Endodermal cell (in vitro differentiated cells): ENCODE measurements around the gene GPATCH4. TPM values are rescaled to one million over a fixed set of nuclear protein-coding genes. Genes with fewer than 3 reads are reported as not detected.

Experiments used
- DNase-seq: peaks from one replicate; pipeline ENCODE4 v3.0.0-alpha.2; 2017
- H3K27ac ChIP-seq: 2 replicates; pipeline ENCODE4 v1.5.1; 2013; ENCODE audit warnings: mild to moderate bottlenecking, low read depth, low read length, moderate library complexity
- H3K27me3 ChIP-seq: 2 replicates; pipeline ENCODE4 v1.6.1; 2013; ENCODE audit warnings: mild to moderate bottlenecking, low read length, moderate library complexity; ENCODE audit not compliant: insufficient read depth, control insufficient read depth, poor library complexity, severe bottlenecking
- H3K36me3 ChIP-seq: 2 replicates; pipeline ENCODE4 v1.7.0; 2013; ENCODE audit warnings: mild to moderate bottlenecking, low read length, moderate library complexity; ENCODE audit not compliant: control insufficient read depth, insufficient read depth
- H3K4me1 ChIP-seq: one replicate; pipeline ENCODE4 v1.7.0; 2013; ENCODE audit warnings: low read length; ENCODE audit not compliant: control insufficient read depth, insufficient read depth
- H3K4me3 ChIP-seq: 2 replicates; pipeline ENCODE4 v1.5.1; 2013; ENCODE audit warnings: mild to moderate bottlenecking, low read length, moderate library complexity
- H3K9ac ChIP-seq: 2 replicates; pipeline ENCODE4 v1.6.1; 2013; ENCODE audit warnings: mild to moderate bottlenecking, low read length, moderate library complexity; ENCODE audit not compliant: poor library complexity, severe bottlenecking; ENCODE audit errors: extremely low read depth
- H3K9me3 ChIP-seq: 2 replicates; pipeline ENCODE4 v1.6.1; 2013; ENCODE audit warnings: mild to moderate bottlenecking, low read length, moderate library complexity; ENCODE audit not compliant: control insufficient read depth
- H3K27ac Mint-ChIP-seq: 2 replicates; pipeline ENCODE4 v1.8.0; 2020; ENCODE audit warnings: mixed read lengths
- H3K27me3 Mint-ChIP-seq: 2 replicates; pipeline ENCODE4 v1.8.0; 2021; ENCODE audit warnings: mild to moderate bottlenecking, mixed read lengths; ENCODE audit not compliant: insufficient read depth
- H3K36me3 Mint-ChIP-seq: 2 replicates; pipeline ENCODE4 v1.8.0; 2020; ENCODE audit warnings: low read depth, mixed read lengths
- H3K4me1 Mint-ChIP-seq: 2 replicates; pipeline ENCODE4 v1.8.0; 2020; ENCODE audit warnings: mixed read lengths
- H3K4me3 Mint-ChIP-seq: 2 replicates; pipeline ENCODE4 v1.8.0; 2020; ENCODE audit warnings: mild to moderate bottlenecking, moderate library complexity, mixed read lengths
- H3K9me3 Mint-ChIP-seq: 2 replicates; pipeline ENCODE4 v1.8.0; 2020; ENCODE audit warnings: mild to moderate bottlenecking, mixed read lengths
- WGBS, 2 experiments: methylation state at CpG; one replicate each; pipeline versions ENCODE4 v1.1.5 to v1.1.7; 2013; ENCODE audit warnings: missing lambda C conversion rate in 2 of 2, mixed read lengths in 1 of 2; ENCODE audit not compliant: insufficient coverage in 1 of 2, insufficient read length in 1 of 2; 5-methylcytosine and 5-hydroxymethylcytosine counted together
- total RNA-seq, 2 donors: library from RNA; stranded (reverse); fragmentation: NEBNext Ultra II Directional in 1 of 2; extraction: Animal tissue kit (Norgen Biotek cat#: 25700) in 1 of 2; gene quantifications; 2 replicates in 1 of 2; 3 replicates in 1 of 2; pipeline ENCODE4 v1.2.1, GENCODE V29; 2021
- TF ChIP-seq, protein P1 (sequence below): fragments of 200-600 bp; sonication (generic); conservative IDR thresholded peaks from 2 replicates; pipeline ENCODE4 v1.5.0; 2021; ENCODE audit warnings: antibody characterized with exemption, mild to moderate bottlenecking

Gene GPATCH4
- total RNA-seq, 2 donors from 2014 or later, result 23.0 to 34.4 TPM

DNA sequence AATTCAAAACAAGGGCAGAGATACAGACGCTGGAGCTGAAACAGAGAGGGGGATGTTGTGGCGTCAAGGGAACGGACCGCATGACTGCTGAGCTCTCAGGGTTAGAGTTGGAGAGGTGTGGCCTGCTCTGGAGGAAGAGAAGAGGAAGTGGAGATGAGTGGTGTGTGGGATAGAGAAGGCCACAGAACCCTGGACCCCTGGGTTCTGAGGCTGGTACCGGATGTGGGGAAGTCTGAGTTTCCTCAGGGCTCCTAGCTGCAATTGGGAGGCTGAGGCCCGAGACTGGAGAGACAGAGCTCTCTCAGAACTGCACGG, 42.5 kb upstream of the GPATCH4 start:
- Histone ChIP-seq H3K27ac (no peak overlapping the region), H3K27me3 (peaks cover 99% of the 10 kb centered on the region), H3K36me3 (no peaks in the 10 kb centered on the region), H3K4me3 (no peak overlapping the region), H3K9me3 (no peaks in the 10 kb centered on the region), H3K4me1 (no peaks in the 10 kb centered on the region), H3K9ac (no peak overlapping the region)
- Mint-ChIP-seq H3K9me3 (no peaks in the 10 kb centered on the region), H3K36me3 (no peaks in the 10 kb centered on the region), H3K4me1 (peaks cover 8% of the 10 kb centered on the region), H3K27ac (no peak overlapping the region), H3K27me3 (peaks cover 99% of the 10 kb centered on the region), H3K4me3 (no peak overlapping the region)
- 84 to 88% methylated on average over 3 to 7 of the region's 7 CpGs for WGBS, 2 experiments
- TF ChIP-seq, protein P1, sequence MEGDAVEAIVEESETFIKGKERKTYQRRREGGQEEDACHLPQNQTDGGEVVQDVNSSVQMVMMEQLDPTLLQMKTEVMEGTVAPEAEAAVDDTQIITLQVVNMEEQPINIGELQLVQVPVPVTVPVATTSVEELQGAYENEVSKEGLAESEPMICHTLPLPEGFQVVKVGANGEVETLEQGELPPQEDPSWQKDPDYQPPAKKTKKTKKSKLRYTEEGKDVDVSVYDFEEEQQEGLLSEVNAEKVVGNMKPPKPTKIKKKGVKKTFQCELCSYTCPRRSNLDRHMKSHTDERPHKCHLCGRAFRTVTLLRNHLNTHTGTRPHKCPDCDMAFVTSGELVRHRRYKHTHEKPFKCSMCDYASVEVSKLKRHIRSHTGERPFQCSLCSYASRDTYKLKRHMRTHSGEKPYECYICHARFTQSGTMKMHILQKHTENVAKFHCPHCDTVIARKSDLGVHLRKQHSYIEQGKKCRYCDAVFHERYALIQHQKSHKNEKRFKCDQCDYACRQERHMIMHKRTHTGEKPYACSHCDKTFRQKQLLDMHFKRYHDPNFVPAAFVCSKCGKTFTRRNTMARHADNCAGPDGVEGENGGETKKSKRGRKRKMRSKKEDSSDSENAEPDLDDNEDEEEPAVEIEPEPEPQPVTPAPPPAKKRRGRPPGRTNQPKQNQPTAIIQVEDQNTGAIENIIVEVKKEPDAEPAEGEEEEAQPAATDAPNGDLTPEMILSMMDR, result no peak
- DNase-seq, result no peak

DNA sequence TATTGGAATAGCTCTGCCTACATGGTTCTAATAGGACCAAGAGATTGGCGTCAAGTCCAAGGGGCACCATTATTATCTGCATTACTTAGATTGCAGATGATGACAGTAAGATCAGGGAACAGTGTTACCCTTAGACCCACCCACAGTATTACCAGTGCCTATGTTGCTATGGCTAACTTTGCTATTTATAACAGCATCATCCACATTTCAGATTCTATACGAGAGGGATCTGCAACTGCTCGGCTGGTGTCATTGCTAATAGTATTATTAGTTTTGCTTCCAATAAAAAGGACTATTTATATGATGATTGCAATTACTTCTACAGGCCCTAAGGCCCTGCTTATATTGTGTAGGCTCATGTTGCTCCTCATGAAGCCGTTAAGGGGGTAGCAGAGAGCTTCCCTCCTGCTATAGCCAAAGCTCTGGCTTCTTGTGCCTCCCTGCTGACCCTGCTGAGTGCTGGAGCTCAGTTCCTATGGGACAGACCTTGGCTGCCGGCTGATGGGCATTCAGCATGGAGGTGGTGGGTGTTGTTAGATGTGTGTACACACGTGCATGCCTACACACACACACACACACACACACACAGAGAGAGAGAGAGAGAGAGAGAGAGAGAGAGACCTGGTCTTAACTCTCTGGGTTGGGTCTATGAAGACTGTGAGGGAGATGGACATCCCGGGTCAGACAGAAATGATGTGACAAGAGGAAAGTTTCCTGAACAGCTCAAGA, 41.9 kb upstream of the GPATCH4 start:
- Histone ChIP-seq H3K9me3 (no peaks in the 10 kb centered on the region), H3K4me3 (no peak overlapping the region), H3K36me3 (no peaks in the 10 kb centered on the region), H3K4me1 (no peaks in the 10 kb centered on the region), H3K9ac (no peak overlapping the region), H3K27ac (no peak overlapping the region), H3K27me3 (peaks cover 99% of the 10 kb centered on the region)
- Mint-ChIP-seq H3K27me3 (peaks cover 99% of the 10 kb centered on the region), H3K4me3 (peak overlapping the region; percentile 55), H3K9me3 (no peaks in the 10 kb centered on the region), H3K36me3 (no peaks in the 10 kb centered on the region), H3K4me1 (peaks cover 6% of the 10 kb centered on the region), H3K27ac (no peak overlapping the region)
- TF ChIP-seq, protein P1, result no peak
- 39 to 65% methylated on average over 2 to 3 of the region's 7 CpGs for WGBS, 2 experiments
- DNase-seq, result no peak

DNA sequence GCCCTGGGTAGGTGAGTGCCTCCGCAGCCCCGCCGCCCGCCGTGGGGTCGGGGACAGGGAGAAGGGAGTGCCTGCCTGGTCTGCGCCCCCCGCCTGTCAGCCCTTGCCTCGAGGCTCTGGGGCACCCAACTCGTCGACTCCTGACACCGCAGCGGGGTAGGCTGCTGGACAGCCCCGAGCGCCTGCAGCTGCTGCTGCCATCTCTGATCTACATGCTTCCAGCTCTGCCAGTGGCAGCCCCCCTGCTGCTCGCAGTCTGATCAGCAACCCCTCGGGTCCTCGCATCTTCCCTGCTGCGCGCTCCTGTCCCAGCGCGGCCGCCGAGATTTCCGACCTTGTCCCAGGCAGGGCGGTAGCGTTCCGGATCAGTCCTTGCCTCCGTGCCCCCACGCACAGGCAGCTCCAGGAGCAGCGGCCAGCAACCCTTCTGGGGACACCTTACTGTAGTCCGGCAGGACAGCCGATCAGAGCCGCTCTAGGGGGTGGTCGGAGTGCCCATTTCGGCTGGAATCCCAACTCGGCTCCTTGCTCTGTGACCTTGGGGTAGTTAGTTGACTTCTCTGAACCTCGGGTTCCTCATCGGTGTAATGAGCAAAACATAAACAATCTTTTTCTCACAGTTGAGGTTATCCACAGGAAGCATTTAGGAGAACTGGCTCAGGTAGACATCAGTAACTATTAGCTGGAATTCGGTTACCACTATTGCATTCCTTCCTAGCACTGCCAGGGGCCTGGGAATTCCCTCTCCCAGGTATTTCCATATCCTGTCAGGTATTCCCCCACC, 41.2 kb upstream of the GPATCH4 start:
- Histone ChIP-seq H3K27ac (no peak overlapping the region), H3K27me3 (peaks cover 98% of the 10 kb centered on the region), H3K4me1 (no peaks in the 10 kb centered on the region), H3K9me3 (no peaks in the 10 kb centered on the region), H3K9ac (no peak overlapping the region), H3K4me3 (peak overlapping the region; percentile 75), H3K36me3 (no peaks in the 10 kb centered on the region)
- H3K36me3 Mint-ChIP-seq, result no peaks in the 10 kb centered on the region
- TF ChIP-seq, protein P1, result no peak
- H3K27me3 Mint-ChIP-seq, result peaks cover 97% of the 10 kb centered on the region
- peak; percentile 78 for DNase-seq
- H3K4me3 Mint-ChIP-seq, result peak overlapping the region; percentile 55
- H3K9me3 Mint-ChIP-seq, result no peaks in the 10 kb centered on the region
- H3K4me1 Mint-ChIP-seq, result peaks cover 6% of the 10 kb centered on the region
- no peak overlapping the region for H3K27ac Mint-ChIP-seq
- 8 to 13% methylated on average over 15 to 40 of the region's 40 CpGs for WGBS, 2 experiments
